ENCODE data around the gene PHYH.

- TF ChIP-seq ZNF274 (IDR thresholded peaks at IDR 0.05; ENCODE audit: low read depth, low read length) (no peak), YY1 (IDR thresholded peaks at IDR 0.05; ENCODE audit: insufficient read depth, insufficient read length) (no peak)
These were observed 37.9 kb upstream of the PHYH start for GRCh38 chr10:13337827-13338196.
